Omental fat pad (tissue), 4 donors: ENCODE results near the gene FRMPD3. TPM values are rescaled to one million over a fixed set of nuclear protein-coding genes. Genes with fewer than 3 reads are reported as not detected.

Source experiments
- total RNA-seq, 4 donors: library from RNA; depleted of rRNA; stranded (reverse); fragments of >200 nt; gene quantifications; one replicate each; pipeline ENCODE4 v1.1.0, GENCODE V29; 2016

Gene FRMPD3
- total RNA-seq, 4 donors from 2014 or later = 0.09 TPM; not detected in 3

Other genes with a start within 250 kb of the FRMPD3 start
- under 1 TPM in 2 of 4 donors, not detected in 2; 0.74 to 0.84 TPM for gene NUP62CL, start 243.2 kb upstream of the FRMPD3 start, total RNA-seq
- not detected for gene DNAAF6, start 243.0 kb upstream of the FRMPD3 start, total RNA-seq
- gene PRPS1, start 178.9 kb downstream of the FRMPD3 start, total RNA-seq = 10 to 100 TPM; 16.4 to 43.6 (median 24.8) TPM